GM20431 (cell line): Measurements from ENCODE around the gene GRIPAP1.

ENCODE experiments used
- in situ Hi-C: fragments of 300-500 bp; cut with MseI, MboI; formaldehyde crosslinking; loops from one replicate; pipeline ENCODE4 v1.15.0; 2020; ENCODE audit warnings: low sequenced_read_pairs; ENCODE audit not compliant: unreplicated experiment

Gene GRIPAP1

GRCh38 chrX:49002091-49002935, at the start of gene GRIPAP1:
Gene GRIPAP1 (minus strand): TSS chrX:49002264. CDS start chrX:49002229, 35 bp downstream.
- in situ Hi-C loops, result no loop called here

- in situ Hi-C loops, result no loop called here
Measured at GRCh38 chrX:49043987-49044281, 41.9 kb upstream of the GRIPAP1 start.

- in situ Hi-C loops, result no loop called here
Measured at GRCh38 chrX:49043220-49043986, 41.3 kb upstream of the GRIPAP1 start, which contains the start of gene TFE3. Gene TFE3 (minus strand): TSS chrX:49043357. CDS start chrX:49043226, 131 bp downstream.

GRCh38 chrX:49042581-49043219, 40.6 kb upstream of the GRIPAP1 start:
- in situ Hi-C loops, result no loop called here

GRCh38 chrX:49041744-49042580, 39.9 kb upstream of the GRIPAP1 start:
- in situ Hi-C loops, result no loop called here

- in situ Hi-C loops, result no loop called here
Measured at GRCh38 chrX:49040376-49040955, 38.4 kb upstream of the GRIPAP1 start.

- in situ Hi-C loops, result no loop called here
Measured at GRCh38 chrX:49039598-49040375, 37.7 kb upstream of the GRIPAP1 start.

GRCh38 chrX:49037883-49038475, 35.9 kb upstream of the GRIPAP1 start:
- in situ Hi-C loops, result no loop called here

- in situ Hi-C loops, result no loop called here
Measured at GRCh38 chrX:49030283-49030682, 28.2 kb upstream of the GRIPAP1 start.

GRCh38 chrX:49029876-49030275, 27.8 kb upstream of the GRIPAP1 start:
- in situ Hi-C loops, result no loop called here

- in situ Hi-C loops, result no loop called here
Measured at GRCh38 chrX:49019599-49020249, 17.7 kb upstream of the GRIPAP1 start.

- in situ Hi-C loops, result no loop called here
Measured at GRCh38 chrX:49019050-49019449, 17.0 kb upstream of the GRIPAP1 start.

- in situ Hi-C loops, result no loop called here
Measured at GRCh38 chrX:49003696-49004095, 1.6 kb upstream of the GRIPAP1 start.

- in situ Hi-C loops, result no loop called here
Measured at GRCh38 chrX:49001521-49002090, 458 bp downstream of the GRIPAP1 start.

- in situ Hi-C loops, result no loop called here
Measured at GRCh38 chrX:49000636-49001035, 1.4 kb downstream of the GRIPAP1 start.

- in situ Hi-C loops, result no loop called here
Measured at GRCh38 chrX:48999030-48999429, 3.0 kb downstream of the GRIPAP1 start.

- in situ Hi-C loops, result no loop called here
Measured at GRCh38 chrX:48998391-48998790, 3.7 kb downstream of the GRIPAP1 start.

- in situ Hi-C loops, result no loop called here
Measured at GRCh38 chrX:48997865-48998264, 4.2 kb downstream of the GRIPAP1 start.
